Measurements from ENCODE around the gene MRPL12. TPM values are rescaled to one million over a fixed set of nuclear protein-coding genes. Genes with fewer than 3 reads are reported as not detected.

The MRPL12 gene
- total and polyA plus RNA-seq, 2 donors (not counting 1 experiment from before 2014, with no cell fraction given): 11.2 to 46.8 TPM

GRCh38 chr17:81662002-81662401 is 41.2 kb upstream of the MRPL12 start:
- no peak overlapping the region for H3K27ac ChIP-seq (ENCODE audit: insufficient read depth, low read length)
- H3K4me2 ChIP-seq (ENCODE audit: extremely low read depth, insufficient read depth, low read length): no peak overlapping the region
- peaks cover 16% of the 10 kb centered on the region for H3K79me2 ChIP-seq (ENCODE audit: control insufficient read depth, insufficient read depth, low read length)
- peaks cover 10% of the 10 kb centered on the region for H3K36me3 ChIP-seq (ENCODE audit: control insufficient read depth, insufficient read depth, low read length)
- no peak overlapping the region for H3K9ac ChIP-seq (ENCODE audit: insufficient read depth, low read length)
- H3K4me1 ChIP-seq (ENCODE audit: control insufficient read depth, extremely low read depth, insufficient read depth, low read length): peaks cover 7% of the 10 kb centered on the region
- H3K27me3 ChIP-seq (ENCODE audit: control insufficient read depth, insufficient read depth, low read length): no peaks in the 10 kb centered on the region
- no peak overlapping the region for H2AFZ ChIP-seq (ENCODE audit: low read length)
- H3K9me3 ChIP-seq (ENCODE audit: control insufficient read depth, insufficient read depth, low read depth, low read length): no peaks in the 10 kb centered on the region
- DNase-seq (ENCODE audit: low read depth in 2 of 2): no peak
- no peak for TF ChIP-seq EZH2 (IDR thresholded peaks at IDR 0.05; ENCODE audit: low read length, missing control alignments)
- TF ChIP-seq CTCF (conservative IDR thresholded peaks at IDR 0.05 in 1 of 2, IDR thresholded peaks at IDR 0.05 in 1 of 2; ENCODE audit: low read depth in 1 of 2, low read length in 2 of 2): no peak
- H4K20me1 ChIP-seq (ENCODE audit: control insufficient read depth, extremely low read depth, insufficient read depth, low read length): no peaks in the 10 kb centered on the region
- H3K4me3 ChIP-seq (replicated peaks in 1 of 4; ENCODE audit: control extremely low read depth in 1 of 4, insufficient read depth in 1 of 4, low read depth in 3 of 4, low read length in 4 of 4): no peak overlapping the region

- no peak for DNase-seq (ENCODE audit: low read depth in 2 of 2)
- peaks cover 27% of the 10 kb centered on the region for H3K79me2 ChIP-seq (ENCODE audit: control insufficient read depth, insufficient read depth, low read length)
- peaks cover 10% of the 10 kb centered on the region for H3K36me3 ChIP-seq (ENCODE audit: control insufficient read depth, insufficient read depth, low read length)
Observed at GRCh38 chr17:81664051-81664470, 39.1 kb upstream of the MRPL12 start.

More at GRCh38 chr17:81664051-81664470, 39.1 kb upstream of the MRPL12 start:
- Histone ChIP-seq H3K27me3 (ENCODE audit: control insufficient read depth, insufficient read depth, low read length) (no peaks in the 10 kb centered on the region), H3K9ac (ENCODE audit: insufficient read depth, low read length) (no peak overlapping the region), H3K27ac (ENCODE audit: insufficient read depth, low read length) (no peak overlapping the region), H3K4me1 (ENCODE audit: control insufficient read depth, extremely low read depth, insufficient read depth, low read length) (peaks cover 9% of the 10 kb centered on the region), H4K20me1 (ENCODE audit: control insufficient read depth, extremely low read depth, insufficient read depth, low read length) (no peaks in the 10 kb centered on the region), H3K4me3 (replicated peaks in 1 of 4; ENCODE audit: control extremely low read depth in 1 of 4, insufficient read depth in 1 of 4, low read depth in 3 of 4, low read length in 4 of 4) (no peak overlapping the region), H3K9me3 (ENCODE audit: control insufficient read depth, insufficient read depth, low read depth, low read length) (no peaks in the 10 kb centered on the region), H2AFZ (ENCODE audit: low read length) (no peak overlapping the region), H3K4me2 (ENCODE audit: extremely low read depth, insufficient read depth, low read length) (no peak overlapping the region)
- no peak for TF ChIP-seq EZH2 (IDR thresholded peaks at IDR 0.05; ENCODE audit: low read length, missing control alignments)
- no peak for TF ChIP-seq CTCF (conservative IDR thresholded peaks at IDR 0.05 in 1 of 2, IDR thresholded peaks at IDR 0.05 in 1 of 2; ENCODE audit: low read depth in 1 of 2, low read length in 2 of 2)
